ENCODE data around the gene UBASH3B.
"Not testable (repeated sequence)": the region's sequence is repeated elsewhere in the genome, so short reads cannot be mapped to it uniquely, and the experiment has no call there.

Gene UBASH3B

GRCh38 chr11:122726028-122726427 is 70.5 kb downstream of the UBASH3B start:
- TF ChIP-seq CTCF (IDR thresholded peaks at IDR 0.05; ENCODE audit: low read depth, low read length), result no peak
- Histone ChIP-seq H3K27me3 (peaks cover 10% of the 10 kb centered on the region; the same call in 1 of the 2 replicates), H3K4me3 (ENCODE audit: low read depth, low read length) (no peak overlapping the region), H3K9me3 (no peaks in the 10 kb centered on the region), H3K4me1 (no peaks in the 10 kb centered on the region), H3K36me3 (no peaks in the 10 kb centered on the region)
- no peak for DNase-seq

DNA sequence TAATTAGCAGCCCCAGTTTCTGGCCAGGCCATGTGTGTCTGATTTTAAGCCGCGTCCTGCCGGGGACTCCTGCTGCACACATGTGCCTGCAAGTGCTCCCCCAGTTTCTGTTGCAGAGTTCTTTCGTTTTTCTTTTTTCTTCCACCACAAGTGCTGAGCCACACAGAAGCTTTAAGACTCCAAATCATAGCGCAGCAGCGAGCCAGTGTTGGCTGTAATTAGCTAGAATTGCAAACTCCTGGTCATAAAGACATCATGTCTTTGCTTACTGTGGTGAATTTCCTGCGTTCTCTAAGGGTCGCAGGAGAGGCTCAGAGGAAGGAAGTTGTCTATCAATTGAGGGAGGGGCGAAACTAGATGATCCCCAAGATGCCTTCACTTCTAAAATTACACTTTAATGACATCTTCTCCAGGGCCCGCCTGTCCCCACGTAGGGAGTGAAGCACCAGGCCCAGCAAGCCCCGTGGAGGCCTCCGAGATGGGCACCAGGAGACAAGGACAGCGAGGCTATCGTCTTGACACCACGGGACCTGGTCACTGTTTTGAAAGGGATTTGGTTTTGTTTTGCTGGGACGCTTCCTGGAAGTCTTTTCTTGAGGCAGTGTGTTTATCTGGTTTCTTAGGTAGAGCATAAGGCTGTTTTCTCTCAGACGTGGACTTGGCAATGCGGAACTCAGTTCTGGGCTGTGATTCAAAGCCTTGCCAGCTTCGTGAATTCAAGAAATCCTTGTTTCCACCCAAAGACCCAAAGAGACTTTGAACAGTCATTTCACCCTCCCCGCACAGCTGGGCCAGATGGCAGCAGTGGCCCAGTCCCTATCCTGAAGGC is 71.8 kb downstream of the UBASH3B start:
- Histone ChIP-seq H3K36me3 (no peaks in the 10 kb centered on the region), H3K9me3 (no peaks in the 10 kb centered on the region), H3K4me3 (ENCODE audit: low read depth, low read length) (no peak overlapping the region), H3K27me3 (peaks cover 13% of the 10 kb centered on the region; the same call in 1 of the 2 replicates), H3K4me1 (no peaks in the 10 kb centered on the region)
- DNase-seq, result no peak
- no peak for TF ChIP-seq CTCF (IDR thresholded peaks at IDR 0.05; ENCODE audit: low read depth, low read length)

GRCh38 chr11:122728561-122728960 is 73.0 kb downstream of the UBASH3B start:
- TF ChIP-seq CTCF (IDR thresholded peaks at IDR 0.05; ENCODE audit: low read depth, low read length), result no peak
- no peaks in the 10 kb centered on the region for H3K36me3 ChIP-seq
- peaks cover 9% of the 10 kb centered on the region; the same call in 1 of the 2 replicates for H3K27me3 ChIP-seq
- no peak for DNase-seq
- no peaks in the 10 kb centered on the region for H3K4me1 ChIP-seq
- no peaks in the 10 kb centered on the region for H3K9me3 ChIP-seq
- H3K4me3 ChIP-seq (ENCODE audit: low read depth, low read length), result no peak overlapping the region

- peaks cover 6% of the 10 kb centered on the region; the same call in 1 of the 2 replicates for H3K27me3 ChIP-seq
- no peaks in the 10 kb centered on the region for H3K4me1 ChIP-seq
- no peaks in the 10 kb centered on the region for H3K36me3 ChIP-seq
- H3K9me3 ChIP-seq, result no peaks in the 10 kb centered on the region
- DNase-seq, result no peak
- no peak for TF ChIP-seq CTCF (IDR thresholded peaks at IDR 0.05; ENCODE audit: low read depth, low read length)
- no peak overlapping the region for H3K4me3 ChIP-seq (ENCODE audit: low read depth, low read length)
These were observed 73.6 kb downstream of the UBASH3B start for GRCh38 chr11:122729139-122729538.

GRCh38 chr11:122730694-122731093 is 75.2 kb downstream of the UBASH3B start:
- not testable (repeated sequence) for H3K4me1 ChIP-seq; H3K27me3 ChIP-seq; H3K36me3 ChIP-seq; H3K4me3 ChIP-seq (ENCODE audit: low read depth, low read length); DNase-seq; H3K9me3 ChIP-seq

- DNase-seq, result no peak
- TF ChIP-seq CTCF (IDR thresholded peaks at IDR 0.05; ENCODE audit: low read depth, low read length), result no peak
- H3K9me3 ChIP-seq, result no peaks in the 10 kb centered on the region
- peaks cover 6% of the 10 kb centered on the region; the same call in 1 of the 2 replicates for H3K27me3 ChIP-seq
- no peak overlapping the region for H3K4me3 ChIP-seq (ENCODE audit: low read depth, low read length)
- H3K4me1 ChIP-seq, result no peaks in the 10 kb centered on the region
- H3K36me3 ChIP-seq, result no peaks in the 10 kb centered on the region
These were observed 76.0 kb downstream of the UBASH3B start for GRCh38 chr11:122731500-122731913.

All from BE2C (cell line).